Right lobe of liver (tissue), 4 donors: ENCODE results near the gene ARRDC1.

Experiments
- POLR2A ChIP-seq: fragments of 450-650 bp; IDR thresholded peaks from one replicate; pipeline ENCODE4 v1.6.1; 2017; ENCODE audit warnings: antibody characterized with exemption, mild to moderate bottlenecking
- TF ChIP-seq, protein P1 (sequence below), 4 donors: fragments of 200-600 bp in 3 of 4; fragments of 450-650 bp in 1 of 4; IDR thresholded peaks; one replicate each; pipeline versions ENCODE4 v1.5.1 to v1.8.0; 2016 to 2022; ENCODE audit warnings: antibody characterized with exemption in 4 of 4, mild to moderate bottlenecking in 2 of 4
- donor health status: DM: no; HTN: no; CAD: no.
- donor health status: DM: no; HTN: no; CAD: no.
- donor health status: DM: no; HTN: yes; CAD: no.

DNA sequence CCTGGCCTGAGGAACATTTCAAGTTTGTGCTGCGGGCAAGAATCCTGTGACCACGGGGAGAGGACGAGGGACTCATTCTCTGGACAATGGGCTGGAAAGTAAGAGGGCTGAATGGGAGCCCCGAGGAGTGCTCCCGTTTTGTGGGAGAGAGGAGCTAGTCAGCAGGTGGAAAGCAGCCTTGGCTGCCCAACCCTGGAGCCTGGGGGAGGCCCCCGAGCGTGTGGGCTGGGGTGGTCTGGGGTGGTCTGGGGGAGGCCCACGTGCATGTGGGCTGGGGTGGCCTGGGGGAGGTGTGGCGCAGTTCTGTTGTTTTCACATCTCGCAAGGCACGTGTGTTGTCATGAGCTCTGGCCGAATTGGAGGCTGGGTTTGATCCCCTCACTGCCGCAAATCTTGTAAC lies 40.9 kb downstream of the ARRDC1 start:
- TF ChIP-seq, protein P1, sequence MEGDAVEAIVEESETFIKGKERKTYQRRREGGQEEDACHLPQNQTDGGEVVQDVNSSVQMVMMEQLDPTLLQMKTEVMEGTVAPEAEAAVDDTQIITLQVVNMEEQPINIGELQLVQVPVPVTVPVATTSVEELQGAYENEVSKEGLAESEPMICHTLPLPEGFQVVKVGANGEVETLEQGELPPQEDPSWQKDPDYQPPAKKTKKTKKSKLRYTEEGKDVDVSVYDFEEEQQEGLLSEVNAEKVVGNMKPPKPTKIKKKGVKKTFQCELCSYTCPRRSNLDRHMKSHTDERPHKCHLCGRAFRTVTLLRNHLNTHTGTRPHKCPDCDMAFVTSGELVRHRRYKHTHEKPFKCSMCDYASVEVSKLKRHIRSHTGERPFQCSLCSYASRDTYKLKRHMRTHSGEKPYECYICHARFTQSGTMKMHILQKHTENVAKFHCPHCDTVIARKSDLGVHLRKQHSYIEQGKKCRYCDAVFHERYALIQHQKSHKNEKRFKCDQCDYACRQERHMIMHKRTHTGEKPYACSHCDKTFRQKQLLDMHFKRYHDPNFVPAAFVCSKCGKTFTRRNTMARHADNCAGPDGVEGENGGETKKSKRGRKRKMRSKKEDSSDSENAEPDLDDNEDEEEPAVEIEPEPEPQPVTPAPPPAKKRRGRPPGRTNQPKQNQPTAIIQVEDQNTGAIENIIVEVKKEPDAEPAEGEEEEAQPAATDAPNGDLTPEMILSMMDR (IDR thresholded peaks at IDR 0.05): no peak
- TF ChIP-seq POLR2A: no peak
